ENCODE results near the gene ZDHHC8.

The ZDHHC8 gene

DNA sequence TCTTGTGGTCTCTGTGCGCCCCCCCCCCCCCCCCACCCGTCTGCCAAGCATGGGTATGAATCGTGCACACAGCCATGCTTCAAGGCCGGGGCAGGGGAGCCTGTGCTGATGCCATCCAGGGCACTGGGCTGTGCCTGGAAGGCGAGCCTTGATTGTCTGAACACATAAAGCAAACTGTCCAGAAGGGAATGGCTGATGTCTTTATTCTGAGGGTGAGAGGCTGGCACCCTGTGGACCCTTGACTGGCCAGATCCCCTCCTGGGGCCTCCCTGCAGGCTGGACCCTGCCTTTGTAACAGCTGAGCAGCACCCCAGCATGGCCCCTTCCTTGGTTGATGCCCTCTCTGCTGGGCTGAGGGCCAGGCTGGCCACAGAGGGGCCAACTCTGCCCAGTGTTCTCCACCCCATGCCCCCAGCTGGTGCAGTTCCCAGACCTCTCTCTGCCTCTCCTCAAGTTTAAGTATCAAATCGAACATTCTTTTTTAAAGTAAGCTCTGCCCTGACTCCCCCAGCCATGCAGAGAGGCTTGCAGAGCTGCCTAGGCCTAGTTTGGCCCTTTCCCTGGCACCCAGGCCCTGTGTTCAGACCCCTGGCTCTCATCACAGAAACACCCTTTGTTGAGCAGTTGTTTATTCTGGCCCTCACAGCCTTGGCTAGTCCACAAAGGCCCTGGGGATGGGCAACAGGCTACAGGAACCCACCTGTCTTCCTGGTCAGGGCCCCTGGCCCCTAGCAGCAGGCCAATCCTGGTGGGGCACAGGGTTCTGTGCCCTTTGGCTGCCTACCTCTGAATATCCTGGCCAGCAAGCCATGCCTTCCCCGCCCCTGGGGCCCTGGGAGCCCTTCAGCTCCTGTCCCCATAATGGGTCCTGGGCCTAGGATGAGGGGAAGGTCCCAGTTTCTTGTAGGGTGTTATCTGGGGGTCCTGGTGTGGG is 19.6 kb upstream of the ZDHHC8 start:
- TF ChIP-seq, protein P1, sequence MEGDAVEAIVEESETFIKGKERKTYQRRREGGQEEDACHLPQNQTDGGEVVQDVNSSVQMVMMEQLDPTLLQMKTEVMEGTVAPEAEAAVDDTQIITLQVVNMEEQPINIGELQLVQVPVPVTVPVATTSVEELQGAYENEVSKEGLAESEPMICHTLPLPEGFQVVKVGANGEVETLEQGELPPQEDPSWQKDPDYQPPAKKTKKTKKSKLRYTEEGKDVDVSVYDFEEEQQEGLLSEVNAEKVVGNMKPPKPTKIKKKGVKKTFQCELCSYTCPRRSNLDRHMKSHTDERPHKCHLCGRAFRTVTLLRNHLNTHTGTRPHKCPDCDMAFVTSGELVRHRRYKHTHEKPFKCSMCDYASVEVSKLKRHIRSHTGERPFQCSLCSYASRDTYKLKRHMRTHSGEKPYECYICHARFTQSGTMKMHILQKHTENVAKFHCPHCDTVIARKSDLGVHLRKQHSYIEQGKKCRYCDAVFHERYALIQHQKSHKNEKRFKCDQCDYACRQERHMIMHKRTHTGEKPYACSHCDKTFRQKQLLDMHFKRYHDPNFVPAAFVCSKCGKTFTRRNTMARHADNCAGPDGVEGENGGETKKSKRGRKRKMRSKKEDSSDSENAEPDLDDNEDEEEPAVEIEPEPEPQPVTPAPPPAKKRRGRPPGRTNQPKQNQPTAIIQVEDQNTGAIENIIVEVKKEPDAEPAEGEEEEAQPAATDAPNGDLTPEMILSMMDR (IDR thresholded peaks at IDR 0.05; ENCODE audit: extremely low read depth, insufficient read depth, missing control alignments) = no peak
- in situ Hi-C loops (cut with MboI; ENCODE audit: low pct_unique_long_range_greater_than_20kb, low sequenced_read_pairs, unreplicated experiment) = no loop called here
- no peak for DNase-seq (ENCODE audit: low spot score)

DNA sequence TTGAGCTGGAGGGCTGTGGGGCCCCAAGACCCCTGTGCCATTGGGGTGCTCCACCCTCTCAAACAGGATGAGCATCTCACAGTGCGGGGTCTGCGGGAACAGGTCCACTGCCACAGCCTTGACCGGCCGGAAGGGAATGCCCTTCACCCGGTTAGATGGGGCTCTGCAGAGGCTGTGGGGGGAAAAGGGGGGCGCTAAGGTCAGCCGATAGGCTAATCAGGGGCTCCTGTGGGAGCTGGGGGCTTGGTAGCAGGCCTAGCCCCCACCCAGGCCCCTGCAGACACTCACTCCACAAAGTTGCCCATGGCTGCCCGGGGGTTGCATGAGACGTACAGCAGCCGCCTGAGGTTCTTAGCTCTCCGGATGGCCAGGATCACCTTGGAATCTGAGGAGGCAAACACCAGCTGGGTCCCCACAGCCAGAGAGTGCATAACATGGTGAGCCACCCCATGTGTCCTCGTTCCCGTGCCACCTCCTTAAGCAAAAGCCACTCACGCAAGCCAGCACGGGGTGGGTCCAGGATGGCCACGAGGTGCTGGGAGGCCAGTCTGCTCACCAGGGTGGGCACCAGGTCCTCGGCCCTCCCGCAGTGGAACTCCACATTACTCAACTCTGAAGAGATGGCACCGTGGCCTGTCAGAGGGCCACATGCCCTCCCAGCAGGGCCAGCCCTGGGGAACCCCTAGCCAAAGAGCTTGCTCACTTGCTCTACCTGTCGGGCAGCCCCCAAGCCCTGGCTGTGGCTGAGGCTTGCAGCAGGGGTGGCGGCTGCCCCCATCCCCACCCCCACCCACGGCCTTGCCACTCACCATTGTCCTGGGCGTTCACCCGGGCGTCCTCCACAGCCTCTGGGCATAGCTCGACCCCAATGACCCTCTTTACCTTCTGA is 18.7 kb upstream of the ZDHHC8 start:
- DNase-seq (ENCODE audit: low spot score) = no peak
- in situ Hi-C loops (cut with MboI; ENCODE audit: low pct_unique_long_range_greater_than_20kb, low sequenced_read_pairs, unreplicated experiment) = no loop called here
- TF ChIP-seq, protein P1 (IDR thresholded peaks at IDR 0.05; ENCODE audit: extremely low read depth, insufficient read depth, missing control alignments) = no peak

DNA sequence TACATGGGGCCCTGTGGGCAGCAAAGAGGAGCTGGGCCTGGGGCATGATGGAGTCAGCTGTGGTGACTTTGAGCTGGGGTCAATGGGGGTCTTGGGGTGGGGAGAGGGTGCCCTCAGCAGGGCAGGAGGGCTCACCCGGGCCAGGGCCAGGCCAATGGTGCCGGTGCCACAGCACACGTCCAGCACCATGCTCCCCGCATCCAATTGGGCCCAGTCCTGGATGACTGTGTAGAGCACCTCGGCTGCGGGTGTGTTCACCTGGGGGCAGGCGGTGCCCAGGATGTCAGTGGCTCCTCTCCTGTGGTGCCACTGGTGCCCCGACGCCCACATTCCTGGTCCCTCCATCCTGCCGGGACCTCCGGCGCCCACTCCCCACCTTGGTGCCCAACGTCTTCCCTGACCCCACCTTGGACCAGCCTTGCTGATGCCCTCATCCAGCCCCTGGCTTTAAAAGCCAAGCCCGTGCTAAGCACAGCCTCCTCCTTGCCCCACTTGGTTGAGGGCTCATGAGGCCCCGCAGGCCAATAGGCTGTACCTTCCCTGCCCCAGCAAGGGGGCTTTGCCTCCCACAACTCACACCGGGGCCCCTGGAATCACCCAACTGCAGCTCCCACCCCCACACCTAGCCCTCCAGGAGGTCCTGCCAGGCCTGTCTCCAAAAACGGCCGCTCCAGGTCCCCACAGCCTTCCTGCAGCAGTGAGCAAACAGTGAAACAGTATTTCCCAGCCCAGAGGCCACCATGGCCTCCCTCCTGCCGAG is 17.9 kb upstream of the ZDHHC8 start:
- in situ Hi-C loops (cut with MboI; ENCODE audit: low pct_unique_long_range_greater_than_20kb, low sequenced_read_pairs, unreplicated experiment) = no loop called here
- TF ChIP-seq, protein P1 (IDR thresholded peaks at IDR 0.05; ENCODE audit: extremely low read depth, insufficient read depth, missing control alignments) = no peak
- DNase-seq (ENCODE audit: low spot score) = no peak

DNA sequence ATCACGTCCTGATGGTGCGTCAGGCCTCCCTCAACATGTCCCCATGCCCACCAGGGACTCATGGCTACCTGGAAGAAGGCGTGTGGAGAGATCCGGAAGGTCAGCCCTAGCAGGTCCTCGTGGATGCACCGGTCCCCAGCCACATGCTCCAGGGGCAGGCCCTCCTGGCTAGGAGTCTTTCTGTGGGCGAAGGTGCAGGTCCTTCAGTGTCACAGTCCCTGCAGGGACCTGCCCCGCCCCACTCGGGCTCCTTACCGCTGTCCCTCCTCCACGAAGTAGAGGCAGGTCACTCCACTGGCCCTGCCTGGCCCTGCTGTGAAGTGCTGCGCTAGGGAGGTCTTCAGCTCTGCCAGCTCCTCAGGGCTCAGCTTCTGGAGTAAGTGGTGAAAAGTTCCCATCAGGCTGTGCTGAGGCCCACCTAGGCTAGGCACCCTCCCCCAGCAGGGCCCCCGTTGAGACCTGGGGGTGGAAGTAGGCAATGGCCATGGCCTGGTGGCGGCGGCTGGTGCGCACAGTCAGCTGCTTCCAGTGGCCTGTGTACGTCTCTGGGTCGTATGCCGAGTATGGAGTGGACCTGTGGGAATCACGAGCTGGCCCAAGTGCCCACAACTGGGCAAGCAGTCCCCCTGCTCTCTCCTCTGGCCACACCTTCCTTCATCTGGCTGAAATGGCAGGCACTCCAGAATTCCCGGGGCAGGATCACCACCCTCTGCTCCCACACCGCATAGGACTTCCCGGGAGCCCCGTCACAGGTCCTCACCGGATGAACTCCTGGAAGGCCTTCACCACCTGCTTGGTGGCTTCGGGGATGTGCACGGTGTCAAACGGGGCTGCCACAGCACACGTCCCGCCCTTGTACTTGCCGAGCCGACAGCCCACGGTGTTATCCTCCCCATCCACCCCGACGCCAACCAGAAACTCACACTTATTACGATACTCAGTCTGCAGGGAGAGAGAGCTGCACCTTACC is 16.8 kb upstream of the ZDHHC8 start:
- no peak for DNase-seq (ENCODE audit: low spot score)
- TF ChIP-seq, protein P1 (IDR thresholded peaks at IDR 0.05; ENCODE audit: extremely low read depth, insufficient read depth, missing control alignments) = no peak
- in situ Hi-C loops (cut with MboI; ENCODE audit: low pct_unique_long_range_greater_than_20kb, low sequenced_read_pairs, unreplicated experiment) = no loop called here

DNA sequence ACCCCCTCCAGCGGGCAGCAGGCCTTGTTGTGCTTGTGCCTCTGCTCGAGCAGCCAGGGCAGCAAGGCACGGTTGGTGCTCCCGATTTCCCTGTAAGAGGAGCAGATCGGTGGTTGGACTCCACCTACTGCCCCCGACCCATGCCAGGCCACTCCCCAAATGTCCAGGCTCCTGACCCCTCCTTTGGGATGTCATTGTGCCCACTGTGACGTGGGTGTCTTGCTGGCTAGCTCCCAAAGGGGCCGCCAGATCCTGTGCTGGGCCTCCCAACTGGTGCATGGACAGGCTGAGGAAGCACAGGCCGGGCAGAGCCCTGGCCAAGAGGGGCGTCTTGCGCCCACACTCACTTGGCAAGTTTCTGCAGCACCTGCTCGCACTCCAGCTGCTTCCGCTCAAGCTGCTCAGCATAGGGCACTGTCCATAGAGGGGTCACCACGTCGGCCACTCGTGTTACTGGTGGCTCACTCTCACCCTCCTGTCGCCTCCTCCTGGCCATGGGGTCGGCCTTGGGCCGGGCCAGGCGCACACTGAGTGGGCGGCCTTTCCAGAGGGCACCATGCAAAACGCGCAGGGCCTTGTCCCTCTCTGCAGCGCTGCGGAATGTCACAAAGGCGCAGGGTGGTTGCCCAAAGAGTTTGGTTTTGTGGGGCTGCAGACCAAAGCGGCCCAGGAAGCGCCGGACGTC is 15.8 kb upstream of the ZDHHC8 start, which contains the start of gene RANBP1:
Gene RANBP1, plus strand, starts transcription at position 414 of the 685 bp plus-strand sequence. Its CDS starts 81 bp downstream, at position 495.
- TF ChIP-seq, protein P1 (IDR thresholded peaks at IDR 0.05; ENCODE audit: extremely low read depth, insufficient read depth, missing control alignments) = no peak
- in situ Hi-C loops (cut with MboI; ENCODE audit: low pct_unique_long_range_greater_than_20kb, low sequenced_read_pairs, unreplicated experiment) = no loop called here
- DNase-seq (ENCODE audit: low spot score) = no peak

Data from GM13977 (cell line).